ENCODE measurements around the gene FBXW12. TPM values are rescaled to one million over a fixed set of nuclear protein-coding genes. Genes with fewer than 3 reads are reported as not detected.

The FBXW12 gene
- total RNA-seq, 4 donors from 2014 or later: not detected

- intact Hi-C loops (cut with DNase I): no loop called here
- WGBS, 2 donors: 94 to 100% methylated on average over 1 of the region's 1 CpG
- no peaks in the 10 kb centered on the region for H3K27me3 ChIP-seq
- H3K4me3 ChIP-seq (replicated peaks in 1 of 3): no peak overlapping the region
- peaks cover 6 to 20% of the 10 kb centered on the region in 2 donors for H3K4me1 ChIP-seq
- H3K27ac ChIP-seq: no peak overlapping the region
- DNase-seq: no peak
- TF ChIP-seq POLR2A (IDR thresholded peaks at IDR 0.05): no peak
- TF ChIP-seq, protein P1, sequence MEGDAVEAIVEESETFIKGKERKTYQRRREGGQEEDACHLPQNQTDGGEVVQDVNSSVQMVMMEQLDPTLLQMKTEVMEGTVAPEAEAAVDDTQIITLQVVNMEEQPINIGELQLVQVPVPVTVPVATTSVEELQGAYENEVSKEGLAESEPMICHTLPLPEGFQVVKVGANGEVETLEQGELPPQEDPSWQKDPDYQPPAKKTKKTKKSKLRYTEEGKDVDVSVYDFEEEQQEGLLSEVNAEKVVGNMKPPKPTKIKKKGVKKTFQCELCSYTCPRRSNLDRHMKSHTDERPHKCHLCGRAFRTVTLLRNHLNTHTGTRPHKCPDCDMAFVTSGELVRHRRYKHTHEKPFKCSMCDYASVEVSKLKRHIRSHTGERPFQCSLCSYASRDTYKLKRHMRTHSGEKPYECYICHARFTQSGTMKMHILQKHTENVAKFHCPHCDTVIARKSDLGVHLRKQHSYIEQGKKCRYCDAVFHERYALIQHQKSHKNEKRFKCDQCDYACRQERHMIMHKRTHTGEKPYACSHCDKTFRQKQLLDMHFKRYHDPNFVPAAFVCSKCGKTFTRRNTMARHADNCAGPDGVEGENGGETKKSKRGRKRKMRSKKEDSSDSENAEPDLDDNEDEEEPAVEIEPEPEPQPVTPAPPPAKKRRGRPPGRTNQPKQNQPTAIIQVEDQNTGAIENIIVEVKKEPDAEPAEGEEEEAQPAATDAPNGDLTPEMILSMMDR (IDR thresholded peaks at IDR 0.05): no peak
- H3K36me3 ChIP-seq: peaks cover 39 to 56% of the 10 kb centered on the region in 2 donors
- no peaks in the 10 kb centered on the region for H3K9me3 ChIP-seq
These were observed 34.0 kb downstream of the FBXW12 start for GRCh38 chr3:48405971-48406370.

GRCh38 chr3:48406443-48407431 is 34.7 kb downstream of the FBXW12 start:
- Histone ChIP-seq H3K4me1 (peaks cover 3 to 15% of the 10 kb centered on the region in 2 donors), H3K36me3 (peaks cover 47 to 63% of the 10 kb centered on the region in 2 donors), H3K4me3 (replicated peaks in 1 of 3) (no peak overlapping the region), H3K9me3 (no peaks in the 10 kb centered on the region), H3K27me3 (no peaks in the 10 kb centered on the region), H3K27ac (no peak overlapping the region)
- DNase-seq: peak in 1 of 2 donors; percentile 1
- WGBS, 2 donors: 82 to 87% methylated on average over 18 of the region's 18 CpGs
- TF ChIP-seq POLR2A (IDR thresholded peaks at IDR 0.05): no peak
- TF ChIP-seq, protein P1 (IDR thresholded peaks at IDR 0.05): no peak
- intact Hi-C loops (cut with DNase I): no loop called here

- WGBS, 2 donors: 86 to 88% methylated on average over 8 of the region's 8 CpGs
- peaks cover 56 to 72% of the 10 kb centered on the region in 2 donors for H3K36me3 ChIP-seq
- peak; percentile 0 to 2 for DNase-seq
These were observed 35.6 kb downstream of the FBXW12 start for GRCh38 chr3:48407542-48408099.

DNA sequence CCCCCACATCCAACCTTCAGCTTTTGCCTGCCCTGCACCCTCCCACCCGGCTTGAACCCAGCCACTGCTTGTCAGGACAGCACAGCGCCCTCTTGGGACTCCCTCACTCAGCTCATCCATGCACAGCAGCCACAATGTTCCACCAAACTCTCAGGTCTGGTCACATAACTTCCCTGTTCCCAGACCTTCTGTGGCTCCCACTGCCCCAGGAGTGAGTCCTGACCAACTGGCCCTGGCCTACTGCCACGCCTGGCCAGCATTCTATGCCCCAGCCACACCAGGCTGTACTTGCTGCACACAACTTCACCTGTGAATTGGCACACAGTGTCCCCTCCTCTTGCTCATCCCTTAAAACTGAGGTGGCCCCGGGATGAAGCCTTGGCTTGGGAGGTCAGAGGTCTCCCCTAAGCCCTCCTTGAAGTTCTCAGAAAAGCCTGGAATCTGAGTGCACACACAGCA is 36.8 kb downstream of the FBXW12 start:
- TF ChIP-seq, protein P1 (IDR thresholded peaks at IDR 0.05): no peak
- no peak for TF ChIP-seq POLR2A (IDR thresholded peaks at IDR 0.05)
- H3K4me1 ChIP-seq: no peaks in the 10 kb centered on the region
- 87 to 88% methylated on average over 4 of the region's 4 CpGs for WGBS, 2 donors
- peaks cover 67 to 81% of the 10 kb centered on the region in 2 donors for H3K36me3 ChIP-seq
- H3K27ac ChIP-seq: no peak overlapping the region
- intact Hi-C loops (cut with DNase I): no loop called here
- H3K4me3 ChIP-seq (replicated peaks in 1 of 3): no peak overlapping the region
- no peaks in the 10 kb centered on the region for H3K27me3 ChIP-seq
- DNase-seq: peak; percentile 0 to 1
- H3K9me3 ChIP-seq: no peaks in the 10 kb centered on the region

More at GRCh38 chr3:48407542-48408099, 35.6 kb downstream of the FBXW12 start:
- intact Hi-C loops (cut with DNase I): no loop called here
- Histone ChIP-seq H3K4me1 (peaks cover 0 to 8% of the 10 kb centered on the region in 2 donors), H3K4me3 (replicated peaks in 1 of 3) (no peak overlapping the region), H3K27ac (no peak overlapping the region), H3K27me3 (no peaks in the 10 kb centered on the region), H3K9me3 (no peaks in the 10 kb centered on the region)
- no peak for TF ChIP-seq POLR2A (IDR thresholded peaks at IDR 0.05)
- TF ChIP-seq, protein P1 (IDR thresholded peaks at IDR 0.05): no peak
